ENCODE data around the gene CNTN4. TPM values are rescaled to one million over a fixed set of nuclear protein-coding genes. Genes with fewer than 3 reads are reported as not detected.

The CNTN4 gene
- total RNA-seq, 1 donor from 2014 or later: 48.3 TPM

DNA sequence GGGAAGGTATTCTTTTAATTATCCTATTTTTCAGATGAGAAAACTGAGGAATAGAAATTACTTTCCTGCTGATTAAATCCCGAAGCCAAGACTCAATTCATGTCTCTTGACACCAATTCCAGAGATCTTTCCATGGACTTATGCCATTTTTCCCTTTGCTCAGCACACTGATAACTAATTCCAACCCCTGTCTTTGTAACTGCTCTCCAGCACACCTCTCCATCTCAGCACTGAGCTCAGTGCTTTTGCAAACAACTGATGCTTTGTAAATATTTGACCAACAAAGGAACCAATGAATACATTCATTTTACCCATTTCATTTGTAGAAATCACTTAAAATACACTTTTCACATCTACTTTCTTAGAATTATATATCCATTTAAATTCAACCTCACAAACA is 762.5 kb downstream of the CNTN4 start:
- Mint-ChIP-seq H3K27me3 (ENCODE audit: unreplicated experiment) (no peaks in the 10 kb centered on the region), H3K4me1 (ENCODE audit: unreplicated experiment) (no peaks in the 10 kb centered on the region), H3K9me3 (ENCODE audit: unreplicated experiment) (peaks cover 15% of the 10 kb centered on the region), H3K4me3 (ENCODE audit: unreplicated experiment) (no peak overlapping the region), H3K27ac (ENCODE audit: unreplicated experiment) (no peak overlapping the region), H3K36me3 (ENCODE audit: unreplicated experiment) (no peaks in the 10 kb centered on the region)
- DNase-seq (ENCODE audit: extremely low spot score, unreplicated experiment): no peak
- TF ChIP-seq CTCF (IDR thresholded peaks at IDR 0.05): no peak

DNA sequence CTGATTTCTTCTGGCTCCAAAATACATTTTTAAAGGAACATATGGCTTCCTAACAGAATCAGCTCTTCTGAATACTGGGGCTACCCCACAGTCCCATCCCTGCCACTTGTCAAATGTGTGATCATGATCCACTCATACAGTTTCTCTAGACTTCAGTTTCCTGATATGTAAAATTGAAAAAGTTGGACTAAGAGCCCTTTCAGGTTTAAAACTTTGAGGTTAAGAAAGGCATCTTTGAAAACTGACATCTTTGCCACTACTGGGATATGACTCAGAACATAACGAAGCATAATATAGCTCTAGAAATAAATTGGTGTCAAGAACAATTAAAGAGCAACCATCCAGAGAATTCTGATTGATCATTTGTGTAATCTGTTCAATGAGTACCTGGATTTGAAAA is 763.3 kb downstream of the CNTN4 start:
- Mint-ChIP-seq H3K4me1 (ENCODE audit: unreplicated experiment) (no peaks in the 10 kb centered on the region), H3K4me3 (ENCODE audit: unreplicated experiment) (no peak overlapping the region), H3K36me3 (ENCODE audit: unreplicated experiment) (no peaks in the 10 kb centered on the region), H3K9me3 (ENCODE audit: unreplicated experiment) (peaks cover 13% of the 10 kb centered on the region), H3K27me3 (ENCODE audit: unreplicated experiment) (no peaks in the 10 kb centered on the region), H3K27ac (ENCODE audit: unreplicated experiment) (no peak overlapping the region)
- no peak for DNase-seq (ENCODE audit: extremely low spot score, unreplicated experiment)
- no peak for TF ChIP-seq CTCF (IDR thresholded peaks at IDR 0.05)

- Mint-ChIP-seq H3K36me3 (ENCODE audit: unreplicated experiment) (no peaks in the 10 kb centered on the region), H3K27me3 (ENCODE audit: unreplicated experiment) (no peaks in the 10 kb centered on the region), H3K4me3 (ENCODE audit: unreplicated experiment) (no peak overlapping the region), H3K9me3 (ENCODE audit: unreplicated experiment) (peaks cover 13% of the 10 kb centered on the region), H3K4me1 (ENCODE audit: unreplicated experiment) (no peaks in the 10 kb centered on the region), H3K27ac (ENCODE audit: unreplicated experiment) (no peak overlapping the region)
- no peak for DNase-seq (ENCODE audit: extremely low spot score, unreplicated experiment)
- no peak for TF ChIP-seq CTCF (IDR thresholded peaks at IDR 0.05)
These were observed 763.7 kb downstream of the CNTN4 start for GRCh38 chr3:2862366-2862765.

DNA sequence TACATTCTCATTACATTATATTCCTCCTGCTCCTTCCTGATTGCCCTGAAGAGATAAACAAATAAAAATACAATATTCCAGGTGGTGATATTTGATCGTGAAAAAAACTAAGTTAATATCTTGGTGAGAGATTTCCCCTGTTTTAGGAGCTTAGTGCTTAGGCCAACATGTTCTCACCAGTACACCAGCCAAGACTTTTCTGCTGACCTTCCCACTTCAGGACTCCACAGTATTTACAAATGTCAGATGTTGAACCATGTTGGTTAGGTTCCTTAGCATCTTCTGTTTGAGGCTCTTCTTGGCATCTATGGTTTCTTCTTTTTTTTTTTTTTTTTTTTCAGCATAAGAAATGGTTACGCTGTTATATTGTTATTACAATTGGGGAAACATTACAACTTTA is 764.5 kb downstream of the CNTN4 start:
- H3K4me3 Mint-ChIP-seq (ENCODE audit: unreplicated experiment): no peak overlapping the region
- no peak overlapping the region for H3K27ac Mint-ChIP-seq (ENCODE audit: unreplicated experiment)
- peaks cover 13% of the 10 kb centered on the region for H3K9me3 Mint-ChIP-seq (ENCODE audit: unreplicated experiment)
- DNase-seq (ENCODE audit: extremely low spot score, unreplicated experiment): no peak
- H3K36me3 Mint-ChIP-seq (ENCODE audit: unreplicated experiment): no peaks in the 10 kb centered on the region
- no peaks in the 10 kb centered on the region for H3K4me1 Mint-ChIP-seq (ENCODE audit: unreplicated experiment)
- no peak for TF ChIP-seq CTCF (IDR thresholded peaks at IDR 0.05)
- no peaks in the 10 kb centered on the region for H3K27me3 Mint-ChIP-seq (ENCODE audit: unreplicated experiment)

DNA sequence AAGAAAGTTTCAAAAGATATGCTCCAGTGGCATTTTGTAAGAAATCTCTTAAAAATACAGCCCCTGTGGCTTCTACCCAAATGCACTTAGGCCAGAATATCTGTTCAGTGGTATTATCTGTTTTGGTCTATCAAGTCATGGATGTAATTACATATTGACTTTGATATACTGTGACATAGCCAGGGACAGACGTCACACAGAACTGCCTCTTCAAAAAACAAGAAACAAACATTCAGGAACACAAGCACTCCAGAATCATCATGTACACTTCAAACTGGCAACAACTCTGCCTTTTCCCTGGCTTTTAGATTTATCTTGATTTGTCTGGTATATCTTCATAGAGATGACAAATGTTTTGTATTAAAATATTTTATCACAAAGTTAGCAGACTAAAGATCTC is 771.2 kb downstream of the CNTN4 start:
- H3K27ac Mint-ChIP-seq (ENCODE audit: unreplicated experiment): no peak overlapping the region
- peaks cover 5% of the 10 kb centered on the region for H3K9me3 Mint-ChIP-seq (ENCODE audit: unreplicated experiment)

More for the DNA sequence above, 771.2 kb downstream of the CNTN4 start:
- no peak for TF ChIP-seq CTCF (IDR thresholded peaks at IDR 0.05)
- Mint-ChIP-seq H3K27me3 (ENCODE audit: unreplicated experiment) (no peaks in the 10 kb centered on the region), H3K36me3 (ENCODE audit: unreplicated experiment) (no peaks in the 10 kb centered on the region), H3K4me3 (ENCODE audit: unreplicated experiment) (no peak overlapping the region), H3K4me1 (ENCODE audit: unreplicated experiment) (no peaks in the 10 kb centered on the region)
- DNase-seq (ENCODE audit: extremely low spot score, unreplicated experiment): no peak

All from osteocyte (in vitro differentiated cells).